Epithelial cell of proximal tubule (primary cell): ENCODE data around the gene CDK8. TPM values are rescaled to one million over a fixed set of nuclear protein-coding genes. Genes with fewer than 3 reads are reported as not detected.

Experiments
- DNase-seq: peaks from one replicate; pipeline ENCODE4 v3.0.0-alpha.2; 2011; ENCODE audit warnings: low read depth
- H3K4me3 ChIP-seq: 2 replicates; pipeline ENCODE4 v1.5.1; 2011; ENCODE audit warnings: low read depth, mild to moderate bottlenecking, low read length
- CTCF ChIP-seq: conservative IDR thresholded peaks from 2 replicates; pipeline ENCODE4 v1.5.1; 2012; ENCODE audit warnings: low read depth, mild to moderate bottlenecking, low read length
- total RNA-seq: library from RNA; depleted of rRNA; stranded (reverse); fragments of >200 nt; gene quantifications from 2 replicates; pipeline ENCODE4 v1.2.3, GENCODE V29; 2015

Gene CDK8
- total RNA-seq, 1 donor from 2014 or later: 15.3 TPM

DNA sequence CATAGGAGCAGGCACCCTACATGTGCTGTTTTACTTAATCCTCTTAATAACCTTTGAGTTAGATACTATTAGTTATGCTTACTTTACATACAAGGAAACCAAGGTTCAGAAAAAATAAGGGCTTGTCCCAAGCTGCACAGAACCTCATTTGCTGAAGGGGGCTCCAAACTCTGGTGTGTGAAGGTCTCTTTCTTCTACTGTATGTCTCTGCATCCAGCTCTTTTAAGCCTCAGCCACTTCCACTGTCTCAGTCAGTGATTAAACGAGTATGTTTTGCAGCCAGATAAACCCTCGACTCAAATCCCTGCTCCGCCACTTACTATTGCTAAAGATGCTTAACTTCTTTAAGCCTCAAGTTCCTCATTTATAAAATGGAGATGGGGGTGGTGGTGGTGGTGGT, 191.2 kb downstream of the CDK8 start:
- H3K4me3 ChIP-seq: no peak overlapping the region
- DNase-seq: no peak
- no peak for TF ChIP-seq CTCF

GRCh38 chr13:26446751-26447150, 192.8 kb downstream of the CDK8 start:
- no peak overlapping the region for H3K4me3 ChIP-seq
- no peak for DNase-seq
- no peak for TF ChIP-seq CTCF

- no peak for DNase-seq
- H3K4me3 ChIP-seq: no peak overlapping the region
- TF ChIP-seq CTCF: no peak
Observed at GRCh38 chr13:26448032-26448431, 194.1 kb downstream of the CDK8 start.

- DNase-seq: no peak
Observed at GRCh38 chr13:26449063-26449848, 195.3 kb downstream of the CDK8 start.

More at GRCh38 chr13:26449063-26449848, 195.3 kb downstream of the CDK8 start:
- no peak overlapping the region for H3K4me3 ChIP-seq
- TF ChIP-seq CTCF: no peak

Other genes starting within 250 kb of the CDK8 start
- gene SHISA2, start 202.1 kb upstream of the CDK8 start, total RNA-seq: 159 and 170 TPM in 2 replicates
- 19.7 and 24.1 TPM in 2 replicates for gene RNF6, start 31.8 kb upstream of the CDK8 start, total RNA-seq